K562 (cell line): ENCODE measurements around the gene ZFR2. TPM values are rescaled to one million over a fixed set of nuclear protein-coding genes. Genes with fewer than 3 reads are reported as not detected.

ENCODE experiments used
- E2F3 ChIP-seq: fragments of 250-450 bp; sonication (Bioruptor Pico); IDR thresholded peaks from 2 replicates; pipeline ENCODE4 v1.4.0; 2020; ENCODE audit warnings: mild to moderate bottlenecking
- ELK1 ChIP-seq: sonication (generic); formaldehyde crosslinking; IDR thresholded peaks from 2 replicates; pipeline ENCODE4 v1.8.1; 2022; ENCODE audit warnings: missing genetic modification reagents
- ESRRA ChIP-seq: fragments of 450-650 bp; IDR thresholded peaks from 2 replicates; pipeline ENCODE4 v1.6.1; 2014; ENCODE audit warnings: low read depth, mild to moderate bottlenecking, moderate library complexity, borderline replicate concordance
- GATA2 ChIP-seq: sonication (generic); formaldehyde crosslinking; IDR thresholded peaks from 2 replicates; pipeline ENCODE4 v1.4.0; 2020; ENCODE audit warnings: mild to moderate bottlenecking, missing genetic modification reagents
- L3MBTL2 ChIP-seq: fragments of 450-650 bp; IDR thresholded peaks from 2 replicates; pipeline ENCODE4 v1.6.1; 2016; ENCODE audit warnings: mild to moderate bottlenecking, moderate library complexity
- MYNN ChIP-seq, 2 experiments: sonication (generic); formaldehyde crosslinking in 1 of 2; IDR thresholded peaks; 2 replicates each; pipeline versions ENCODE4 v1.5.0 to v1.6.1; 2016 to 2020; ENCODE audit warnings: antibody characterized with exemption in 1 of 2, missing genetic modification reagents in 1 of 2
- NEUROD1 ChIP-seq: fragments of 150-350 bp; IDR thresholded peaks from 2 replicates; pipeline ENCODE4 v1.6.1; 2014; ENCODE audit warnings: borderline replicate concordance, low read length, low read depth; ENCODE audit not compliant: partially characterized antibody
- PRDM10 ChIP-seq: fragments of 450-650 bp; IDR thresholded peaks from 2 replicates; pipeline ENCODE4 v1.6.1; 2018; ENCODE audit not compliant: partially characterized antibody
- SIRT6 ChIP-seq: IDR thresholded peaks from one replicate; pipeline ENCODE4 v1.6.1; 2012; ENCODE audit warnings: low read depth, mild to moderate bottlenecking, control low read depth, inconsistent platforms, low read length, moderate library complexity
- TAF1 ChIP-seq: IDR thresholded peaks from 2 replicates; pipeline ENCODE4 v1.6.1; 2011; ENCODE audit warnings: mild to moderate bottlenecking, low read length, moderate library complexity; ENCODE audit not compliant: insufficient read depth, control insufficient read depth, severe bottlenecking; ENCODE audit errors: extremely low read depth
- USF1 ChIP-seq: sonication (generic); formaldehyde crosslinking; IDR thresholded peaks from 2 replicates; pipeline ENCODE4 v1.9.0; 2022; ENCODE audit warnings: mild to moderate bottlenecking, missing genetic modification reagents
- ZKSCAN1 ChIP-seq: fragments of 150-350 bp; IDR thresholded peaks from 2 replicates; pipeline ENCODE4 v1.6.1; 2016; ENCODE audit warnings: low read depth, low read length
- ZNF24 ChIP-seq: fragments of 450-650 bp; IDR thresholded peaks from 2 replicates; pipeline ENCODE4 v1.6.1; 2016
- polyA plus RNA-seq, 8 experiments: library from polyadenylated mRNA; depleted of rRNA in 4 of 8; stranded (reverse) in 5 of 8; unstranded in 3 of 8; fragments of >200 nt; fragmentation: Nextera tagmentation in 2 of 8; fragmentation: Illumina TruSeq in 1 of 8; extraction: Ambion mirVana in 2 of 8; extraction: Trizol in 1 of 8; gene quantifications; 2 replicates each; pipeline versions ENCODE4 v1.2.1 to v1.2.3, GENCODE V29; 2011 to 2014; ENCODE audit warnings: inconsistent platforms in 1 of 8, missing spikeins in 1 of 8
- total RNA-seq, 7 experiments: library from RNA; depleted of rRNA in 6 of 7; stranded (reverse); fragments of >200 nt in 6 of 7; fragmentation: Illumina TruSeq in 2 of 7; extraction: Trizol in 2 of 7; gene quantifications; 2 replicates each; pipeline versions ENCODE4 v1.2.1 to v1.2.3, GENCODE V29; 2011 to 2021; ENCODE audit warnings: low replicate concordance in 1 of 7
- TF ChIP-seq, protein P1 (sequence below): fragments of 250-450 bp; sonication (Bioruptor Pico); IDR thresholded peaks from 2 replicates; pipeline ENCODE4 v1.8.0; 2022; ENCODE audit warnings: moderate library complexity, mild to moderate bottlenecking, inconsistent platforms
- TF ChIP-seq, protein P2 (sequence below), 3 experiments: fragments of 200-800 bp in 1 of 3; fragments of 250-450 bp in 1 of 3; fragments of 450-650 bp in 1 of 3; sonication (Bioruptor Pico) in 1 of 3; sonication (Bioruptor generic) in 1 of 3; formaldehyde crosslinking in 1 of 3; IDR thresholded peaks; 2 replicates each; pipeline versions ENCODE4 v1.6.1 to v1.8.0; 2016 to 2022; ENCODE audit warnings: mild to moderate bottlenecking in 2 of 3, missing genetic modification characterization in 2 of 3, missing compliant biosample characterization in 1 of 3, moderate library complexity in 1 of 3

Gene ZFR2
- total and polyA plus RNA-seq, 9 of the 15 experiments (the other 6 are each of a cell fraction or from before 2014, with no cell fraction given): 0.03 to 0.59 (median 0.07) TPM; not detected in 6

- no peak for TF ChIP-seq TAF1
- TF ChIP-seq ZKSCAN1: peak; percentile 99
- TF ChIP-seq E2F3: 0 out of 2 replicates have a peak, but pooled peaks have one; percentile 33
- no peak for TF ChIP-seq MYNN (IDR thresholded peaks at IDR 0.05)
- no peak for TF ChIP-seq MYNN (CRISPR knock-in tag; IDR thresholded peaks at IDR 0.05)
- TF ChIP-seq, protein P1, sequence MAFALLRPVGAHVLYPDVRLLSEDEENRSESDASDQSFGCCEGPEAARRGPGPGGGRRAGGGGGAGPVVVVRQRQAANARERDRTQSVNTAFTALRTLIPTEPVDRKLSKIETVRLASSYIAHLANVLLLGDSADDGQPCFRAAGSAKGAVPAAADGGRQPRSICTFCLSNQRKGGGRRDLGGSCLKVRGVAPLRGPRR (CRISPR knock-in tag): peak; percentile 37; the same call in 1 of the 2 replicates
- peak; percentile 87 for TF ChIP-seq PRDM10
- TF ChIP-seq ELK1 (CRISPR knock-in tag): no peak
- no peak for TF ChIP-seq NEUROD1
- TF ChIP-seq ZNF24: peak; percentile 94
- no peak for TF ChIP-seq SIRT6
- no peak for TF ChIP-seq USF1 (CRISPR knock-in tag)
- TF ChIP-seq, protein P2, sequence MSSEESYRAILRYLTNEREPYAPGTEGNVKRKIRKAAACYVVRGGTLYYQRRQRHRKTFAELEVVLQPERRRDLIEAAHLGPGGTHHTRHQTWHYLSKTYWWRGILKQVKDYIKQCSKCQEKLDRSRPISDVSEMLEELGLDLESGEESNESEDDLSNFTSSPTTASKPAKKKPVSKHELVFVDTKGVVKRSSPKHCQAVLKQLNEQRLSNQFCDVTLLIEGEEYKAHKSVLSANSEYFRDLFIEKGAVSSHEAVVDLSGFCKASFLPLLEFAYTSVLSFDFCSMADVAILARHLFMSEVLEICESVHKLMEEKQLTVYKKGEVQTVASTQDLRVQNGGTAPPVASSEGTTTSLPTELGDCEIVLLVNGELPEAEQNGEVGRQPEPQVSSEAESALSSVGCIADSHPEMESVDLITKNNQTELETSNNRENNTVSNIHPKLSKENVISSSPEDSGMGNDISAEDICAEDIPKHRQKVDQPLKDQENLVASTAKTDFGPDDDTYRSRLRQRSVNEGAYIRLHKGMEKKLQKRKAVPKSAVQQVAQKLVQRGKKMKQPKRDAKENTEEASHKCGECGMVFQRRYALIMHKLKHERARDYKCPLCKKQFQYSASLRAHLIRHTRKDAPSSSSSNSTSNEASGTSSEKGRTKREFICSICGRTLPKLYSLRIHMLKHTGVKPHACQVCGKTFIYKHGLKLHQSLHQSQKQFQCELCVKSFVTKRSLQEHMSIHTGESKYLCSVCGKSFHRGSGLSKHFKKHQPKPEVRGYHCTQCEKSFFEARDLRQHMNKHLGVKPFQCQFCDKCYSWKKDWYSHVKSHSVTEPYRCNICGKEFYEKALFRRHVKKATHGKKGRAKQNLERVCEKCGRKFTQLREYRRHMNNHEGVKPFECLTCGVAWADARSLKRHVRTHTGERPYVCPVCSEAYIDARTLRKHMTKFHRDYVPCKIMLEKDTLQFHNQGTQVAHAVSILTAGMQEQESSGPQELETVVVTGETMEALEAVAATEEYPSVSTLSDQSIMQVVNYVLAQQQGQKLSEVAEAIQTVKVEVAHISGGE (CRISPR knock-in tag; IDR thresholded peaks at IDR 0.05): peak in 2 of 3 experiments; percentile 87 to 98; a peak in 4 of 6 replicates
- peak; percentile 62; the same call in 1 of the 2 replicates for TF ChIP-seq L3MBTL2
- peak; percentile 77 for TF ChIP-seq ESRRA
- TF ChIP-seq GATA2 (CRISPR knock-in tag): no peak
Observed at GRCh38 chr19:3761382-3762129, 107.3 kb downstream of the ZFR2 start, which contains the start of gene APBA3 (continued).
